Cardiac fibroblast (primary cell): ENCODE results near the gene DNAJB6.

ENCODE experiments used
- DNase-seq, 2 donors: peaks; one replicate each; pipeline versions ENCODE4 v3.0.0 to v3.0.0-alpha.2; 2010; ENCODE audit warnings: low read depth in 2 of 2
- H3K4me3 ChIP-seq, 2 donors: replicated peaks in 1 of 2; 1 replicate in 1 of 2; 2 replicates in 1 of 2; pipeline ENCODE4 v1.5.1; 2011; ENCODE audit warnings: low read depth in 2 of 2, low read length in 2 of 2, mild to moderate bottlenecking in 2 of 2, moderate library complexity in 1 of 2
- TF ChIP-seq, protein P1 (sequence below): IDR thresholded peaks from one replicate; pipeline ENCODE4 v1.5.1; 2011; ENCODE audit warnings: low read depth, mild to moderate bottlenecking, low read length, inconsistent platforms

DNAJB6 gene

GRCh38 chr7:157399086-157399687 lies 62.4 kb downstream of the DNAJB6 start:
- H3K4me3 ChIP-seq: no peak overlapping the region
- no peak for DNase-seq
- TF ChIP-seq, protein P1, sequence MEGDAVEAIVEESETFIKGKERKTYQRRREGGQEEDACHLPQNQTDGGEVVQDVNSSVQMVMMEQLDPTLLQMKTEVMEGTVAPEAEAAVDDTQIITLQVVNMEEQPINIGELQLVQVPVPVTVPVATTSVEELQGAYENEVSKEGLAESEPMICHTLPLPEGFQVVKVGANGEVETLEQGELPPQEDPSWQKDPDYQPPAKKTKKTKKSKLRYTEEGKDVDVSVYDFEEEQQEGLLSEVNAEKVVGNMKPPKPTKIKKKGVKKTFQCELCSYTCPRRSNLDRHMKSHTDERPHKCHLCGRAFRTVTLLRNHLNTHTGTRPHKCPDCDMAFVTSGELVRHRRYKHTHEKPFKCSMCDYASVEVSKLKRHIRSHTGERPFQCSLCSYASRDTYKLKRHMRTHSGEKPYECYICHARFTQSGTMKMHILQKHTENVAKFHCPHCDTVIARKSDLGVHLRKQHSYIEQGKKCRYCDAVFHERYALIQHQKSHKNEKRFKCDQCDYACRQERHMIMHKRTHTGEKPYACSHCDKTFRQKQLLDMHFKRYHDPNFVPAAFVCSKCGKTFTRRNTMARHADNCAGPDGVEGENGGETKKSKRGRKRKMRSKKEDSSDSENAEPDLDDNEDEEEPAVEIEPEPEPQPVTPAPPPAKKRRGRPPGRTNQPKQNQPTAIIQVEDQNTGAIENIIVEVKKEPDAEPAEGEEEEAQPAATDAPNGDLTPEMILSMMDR: no peak

GRCh38 chr7:157400171-157400860 lies 63.5 kb downstream of the DNAJB6 start:
- H3K4me3 ChIP-seq: no peak overlapping the region
- no peak for DNase-seq
- TF ChIP-seq, protein P1: no peak

GRCh38 chr7:157401567-157402387 lies 65.0 kb downstream of the DNAJB6 start:
- no peak for DNase-seq
- TF ChIP-seq, protein P1: no peak
- no peak overlapping the region for H3K4me3 ChIP-seq

- TF ChIP-seq, protein P1: no peak
- DNase-seq: no peak
- no peak overlapping the region for H3K4me3 ChIP-seq
Observed at GRCh38 chr7:157402388-157402703, 65.5 kb downstream of the DNAJB6 start.

- no peak overlapping the region for H3K4me3 ChIP-seq
- TF ChIP-seq, protein P1: no peak
- DNase-seq: no peak
Observed at GRCh38 chr7:157402911-157403534, 66.2 kb downstream of the DNAJB6 start.

- H3K4me3 ChIP-seq: no peak overlapping the region
- no peak for DNase-seq
- TF ChIP-seq, protein P1: no peak
Observed at GRCh38 chr7:157403646-157404401, 67.0 kb downstream of the DNAJB6 start.
